ENCODE results near the gene DOC2A. TPM values are rescaled to one million over a fixed set of nuclear protein-coding genes. Genes with fewer than 3 reads are reported as not detected.
"Not testable (repeated sequence)": the region's sequence is repeated elsewhere in the genome, so short reads cannot be mapped to it uniquely, and the experiment has no call there.

Gene DOC2A
- total RNA-seq, 3 donors from 2014 or later: 0.48 to 4.5 (median 2.3) TPM

- Histone ChIP-seq H3K9me3 (no peaks in the 10 kb centered on the region), H3K4me1 (no peaks in the 10 kb centered on the region), H3K36me3 (no peaks in the 10 kb centered on the region), H3K27me3 (peaks cover 0 to 3% of the 10 kb centered on the region in 2 donors), H3K4me3 (no peak overlapping the region), H3K27ac (no peak overlapping the region)
- TF ChIP-seq CTCF (IDR thresholded peaks at IDR 0.05) (no peak), POLR2A (IDR thresholded peaks at IDR 0.05) (no peak), POLR2AphosphoS5 (IDR thresholded peaks at IDR 0.05) (no peak)
- intact Hi-C loops (cut with DNase I; ENCODE audit: low total_unique reads): loop anchor here (10.0 kb wide), 2 partner anchors 152 to 322 kb away; partner anchors contain the start of gene CDIPT
- DNase-seq (ENCODE audit: low spot score in 2 of 2): no peak
These were observed 5.9 kb upstream of the DOC2A start for GRCh38 chr16:30016555-30017276.

GRCh38 chr16:30015450-30015849 is 4.6 kb upstream of the DOC2A start:
- not testable (repeated sequence) for H3K9me3 ChIP-seq; H3K27ac ChIP-seq; DNase-seq (ENCODE audit: low spot score in 2 of 2); H3K4me3 ChIP-seq; H3K36me3 ChIP-seq
- Histone ChIP-seq H3K27me3 (peaks cover 6 to 14% of the 10 kb centered on the region in 2 donors), H3K4me1 (peaks cover 7 to 10% of the 10 kb centered on the region in 2 donors)
- intact Hi-C loops (cut with DNase I; ENCODE audit: low total_unique reads): loop anchor here (10.0 kb wide), 2 partner anchors 151 to 321 kb away; partner anchors contain the start of gene CDIPT

- intact Hi-C loops (cut with DNase I; ENCODE audit: low total_unique reads): loop anchor here (10.0 kb wide), 2 partner anchors 148 to 318 kb away; partner anchors contain the start of gene CDIPT
- not testable (repeated sequence) for H3K9me3 ChIP-seq; DNase-seq (ENCODE audit: low spot score in 2 of 2); H3K4me3 ChIP-seq; H3K36me3 ChIP-seq; H3K27ac ChIP-seq
- H3K27me3 ChIP-seq: peaks cover 10 to 25% of the 10 kb centered on the region in 2 donors
- peaks cover 9 to 13% of the 10 kb centered on the region in 2 donors for H3K4me1 ChIP-seq
These were observed 1.8 kb upstream of the DOC2A start for GRCh38 chr16:30012598-30012997.

GRCh38 chr16:30011714-30012504 is 1.1 kb upstream of the DOC2A start:
- no peak for DNase-seq (ENCODE audit: low spot score in 2 of 2)
- intact Hi-C loops (cut with DNase I; ENCODE audit: low total_unique reads): loop anchor here (10.0 kb wide), 2 partner anchors 147 to 317 kb away; partner anchors contain the start of gene CDIPT
- Histone ChIP-seq H3K27ac (no peak overlapping the region), H3K36me3 (no peaks in the 10 kb centered on the region), H3K9me3 (no peaks in the 10 kb centered on the region), H3K27me3 (peaks cover 10 to 25% of the 10 kb centered on the region in 2 donors), H3K4me1 (peaks cover 9 to 13% of the 10 kb centered on the region in 2 donors), H3K4me3 (peak overlapping the region in 2 of 3 donors; percentile 52 to 73)
- TF ChIP-seq POLR2A (IDR thresholded peaks at IDR 0.05) (no peak), CTCF (IDR thresholded peaks at IDR 0.05) (no peak), POLR2AphosphoS5 (IDR thresholded peaks at IDR 0.05) (no peak)

GRCh38 chr16:30009990-30010843 is 610 bp downstream of the DOC2A start:
- no peak for DNase-seq (ENCODE audit: low spot score in 2 of 2)
- Histone ChIP-seq H3K36me3 (no peaks in the 10 kb centered on the region), H3K4me3 (peak overlapping the region; percentile 22 to 73 (median 52)), H3K4me1 (peaks cover 9 to 13% of the 10 kb centered on the region in 2 donors), H3K9me3 (no peaks in the 10 kb centered on the region), H3K27me3 (peaks cover 10 to 25% of the 10 kb centered on the region in 2 donors), H3K27ac (no peak overlapping the region)
- intact Hi-C loops (cut with DNase I; ENCODE audit: low total_unique reads): loop anchor here (10.0 kb wide), 2 partner anchors 145 to 315 kb away; partner anchors contain the start of gene CDIPT
- no peak for TF ChIP-seq POLR2A (IDR thresholded peaks at IDR 0.05)
- TF ChIP-seq POLR2AphosphoS5 (IDR thresholded peaks at IDR 0.05): no peak
- no peak for TF ChIP-seq CTCF (IDR thresholded peaks at IDR 0.05)
